Common myeloid progenitor, CD34-positive (primary cell): ENCODE data around the gene NAT8L.
A peak's percentile ranks its signal among the peaks of the same experiment; 100 is the strongest.
"Not testable (repeated sequence)": the region's sequence is repeated elsewhere in the genome, so short reads cannot be mapped to it uniquely, and the experiment has no call there.

ENCODE experiments used
- CTCF ChIA-PET: fragments of 350-600 bp; sonication (Branson Sonifier 250); formaldehyde crosslinking; loops from one replicate; lab custom pipeline; 2021; ENCODE audit warnings: antibody characterized with exemption; lab: Charles Lee
- POLR2A ChIA-PET: fragments of 350-600 bp; sonication (Branson Sonifier 250); formaldehyde crosslinking; loops from one replicate; lab custom pipeline; 2021; ENCODE audit warnings: antibody characterized with exemption; lab: Charles Lee
- DNase-seq, 3 donors: peaks; one replicate each; pipeline versions ENCODE4 v3.0.0 to v3.0.0-alpha.2; 2013
- H3K27ac ChIP-seq, 2 experiments: 1 replicate in 1 of 2; 2 replicates in 1 of 2; pipeline ENCODE4 v1.7.0; 2013; ENCODE audit warnings: inconsistent platforms in 2 of 2, low read length in 2 of 2, mild to moderate bottlenecking in 2 of 2, low read depth in 1 of 2, moderate library complexity in 1 of 2; ENCODE audit not compliant: severe bottlenecking in 2 of 2, insufficient read depth in 1 of 2, poor library complexity in 1 of 2
- H3K27me3 ChIP-seq, 5 experiments: replicated peaks in 2 of 5; 1 replicate in 3 of 5; 2 replicates in 2 of 5; pipeline versions ENCODE4 v1.6.1 to v1.7.0; 2013; ENCODE audit warnings: low read length in 4 of 5, mild to moderate bottlenecking in 2 of 5, moderate library complexity in 2 of 5, inconsistent platforms in 1 of 5; ENCODE audit not compliant: insufficient read depth in 5 of 5, control insufficient read depth in 4 of 5
- H3K36me3 ChIP-seq, 4 experiments: 1 replicate in 2 of 4; 2 replicates in 2 of 4; pipeline versions ENCODE4 v1.6.1 to v1.7.0; 2013; ENCODE audit warnings: low read length in 3 of 4, control low read depth in 1 of 4, mild to moderate bottlenecking in 1 of 4; ENCODE audit not compliant: control insufficient read depth in 4 of 4, insufficient read depth in 4 of 4
- H3K4me1 ChIP-seq, 4 experiments: 1 replicate in 3 of 4; 2 replicates in 1 of 4; pipeline versions ENCODE4 v1.6.1 to v1.7.1; 2013; ENCODE audit warnings: low read length in 3 of 4, mild to moderate bottlenecking in 3 of 4, control low read depth in 1 of 4, inconsistent platforms in 1 of 4, moderate library complexity in 1 of 4; ENCODE audit not compliant: control insufficient read depth in 4 of 4, insufficient read depth in 4 of 4; ENCODE audit errors: control extremely low read depth in 1 of 4
- H3K4me3 ChIP-seq, 7 experiments: 1 replicate in 4 of 7; 2 replicates in 3 of 7; pipeline versions ENCODE4 v1.5.1 to v1.7.0; 2013; ENCODE audit warnings: mild to moderate bottlenecking in 7 of 7, low read length in 6 of 7, moderate library complexity in 6 of 7, inconsistent platforms in 2 of 7, low read depth in 2 of 7, control low read depth in 1 of 7; ENCODE audit not compliant: insufficient read depth in 4 of 7, control insufficient read depth in 1 of 7; ENCODE audit errors: extremely low read depth in 1 of 7
- H3K9me3 ChIP-seq, 5 experiments: 1 replicate in 4 of 5; 2 replicates in 1 of 5; pipeline versions ENCODE4 v1.6.1 to v1.7.1; 2013; ENCODE audit warnings: low read length in 4 of 5, mild to moderate bottlenecking in 2 of 5, inconsistent platforms in 1 of 5, low read depth in 1 of 5, moderate library complexity in 1 of 5; ENCODE audit not compliant: control insufficient read depth in 4 of 5, insufficient read depth in 2 of 5; ENCODE audit errors: control extremely low read depth in 1 of 5
- WGBS: methylation state at CpG from one replicate; pipeline ENCODE4 v1.1.5; 2013; ENCODE audit not compliant: insufficient coverage; 5-methylcytosine and 5-hydroxymethylcytosine counted together

NAT8L gene

GRCh38 chr4:2025817-2026216 is 33.3 kb upstream of the NAT8L start:
- Histone ChIP-seq H3K4me1 (no peaks in the 10 kb centered on the region), H3K4me3 (no peak overlapping the region), H3K27me3 (peaks cover 2 to 38% (median 7%) of the 10 kb centered on the region in 5 experiments), H3K9me3 (peaks cover 1 to 11% (median 7%) of the 10 kb centered on the region in 5 experiments), H3K36me3 (no peaks in the 10 kb centered on the region), H3K27ac (no peak overlapping the region)
- POLR2A ChIA-PET: no interaction called here
- CTCF ChIA-PET: no interaction called here
- no peak for DNase-seq

GRCh38 chr4:2027120-2027519 is 32.0 kb upstream of the NAT8L start:
- H3K27ac ChIP-seq, CTCF ChIA-PET, H3K4me1 ChIP-seq, H3K4me3 ChIP-seq, H3K36me3 ChIP-seq, POLR2A ChIA-PET, DNase-seq: not testable (repeated sequence)
- Histone ChIP-seq H3K9me3 (peaks cover 1 to 11% (median 7%) of the 10 kb centered on the region in 5 experiments), H3K27me3 (peaks cover 0 to 29% (median 7%) of the 10 kb centered on the region in 5 experiments)
- WGBS: 88% methylated on average over 3 of the region's 4 CpGs

DNA sequence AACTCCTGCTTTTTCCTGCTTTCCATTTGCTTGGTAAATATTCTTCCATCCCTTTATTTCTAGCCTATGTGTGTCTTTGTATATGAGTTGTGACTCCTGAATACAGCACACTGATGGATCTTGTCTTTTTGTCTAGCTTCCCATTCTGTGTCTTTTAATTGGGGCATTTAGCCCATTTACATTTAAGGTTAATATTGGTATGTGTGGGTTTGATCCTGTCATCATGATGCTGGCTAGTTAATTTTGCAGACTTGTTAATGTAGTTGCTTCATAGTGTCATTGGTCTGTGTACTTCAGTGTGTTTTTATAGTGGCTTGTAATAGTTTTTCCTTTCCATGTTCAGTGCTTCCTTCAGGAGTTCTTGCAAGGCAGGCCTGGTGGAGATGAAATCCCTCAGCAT is 28.0 kb upstream of the NAT8L start:
- DNase-seq, H3K4me1 ChIP-seq, POLR2A ChIA-PET, H3K4me3 ChIP-seq, H3K36me3 ChIP-seq, H3K9me3 ChIP-seq, H3K27ac ChIP-seq: not testable (repeated sequence)
- peaks cover 0 to 29% (median 4%) of the 10 kb centered on the region in 5 experiments for H3K27me3 ChIP-seq
- CTCF ChIA-PET: interaction anchor here (0.6 kb wide), 1 partner anchor 181 kb away, joined by 3 read pairs; no protein-coding TSS in a partner anchor

DNA sequence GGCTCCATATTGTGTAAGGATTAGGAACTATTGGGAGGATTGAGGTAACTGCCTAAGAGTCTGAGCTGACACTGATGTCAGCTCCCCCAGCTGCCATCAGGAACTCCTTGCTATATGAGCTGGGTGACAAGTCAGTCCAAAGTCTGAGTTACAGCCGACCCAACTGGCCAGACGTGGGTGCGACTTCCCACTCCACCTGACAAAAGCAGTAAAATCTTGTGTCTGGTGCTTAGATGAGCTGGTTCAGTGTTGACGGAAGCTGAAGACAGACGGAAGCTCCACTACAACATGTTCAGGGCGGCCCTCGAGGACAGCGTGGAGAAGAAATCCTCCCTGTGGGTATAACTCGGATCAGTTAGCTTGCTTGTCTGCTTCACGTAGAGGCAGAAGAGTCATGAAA is 22.8 kb upstream of the NAT8L start:
- WGBS: 96% methylated on average over 10 of the region's 10 CpGs
- H3K4me1 ChIP-seq: peaks cover 0 to 9% (median 4%) of the 10 kb centered on the region in 4 experiments
- peaks cover 6 to 57% (median 11%) of the 10 kb centered on the region in 5 experiments for H3K27me3 ChIP-seq
- H3K4me3 ChIP-seq: no peak overlapping the region
- peaks cover 0 to 2% (median 0%) of the 10 kb centered on the region in 5 experiments for H3K9me3 ChIP-seq
- ChIA-PET POLR2A (no interaction called here), CTCF (interaction anchor here (0.6 kb wide), 1 partner anchor 189 kb away, joined by 3 read pairs; no protein-coding TSS in a partner anchor)
- H3K36me3 ChIP-seq: no peaks in the 10 kb centered on the region
- DNase-seq: no peak
- no peak overlapping the region for H3K27ac ChIP-seq

- DNase-seq: peak in 2 of 3 donors; percentile 56 to 62
- H3K9me3 ChIP-seq: peaks cover 0 to 2% (median 0%) of the 10 kb centered on the region in 5 experiments
- peaks cover 6 to 59% (median 11%) of the 10 kb centered on the region in 5 experiments for H3K27me3 ChIP-seq
- H3K27ac ChIP-seq: no peak overlapping the region
- CTCF ChIA-PET: no interaction called here
- POLR2A ChIA-PET: no interaction called here
- H3K4me1 ChIP-seq: peaks cover 0 to 15% (median 9%) of the 10 kb centered on the region in 4 experiments
- H3K4me3 ChIP-seq: no peak overlapping the region
- 61% methylated on average over 6 of the region's 7 CpGs for WGBS
- no peaks in the 10 kb centered on the region for H3K36me3 ChIP-seq
Measured at GRCh38 chr4:2036866-2037265, 22.3 kb upstream of the NAT8L start.

GRCh38 chr4:2040391-2041238 is 18.5 kb upstream of the NAT8L start:
- H3K9me3 ChIP-seq: peaks cover 0 to 2% (median 0%) of the 10 kb centered on the region in 5 experiments

More at GRCh38 chr4:2040391-2041238, 18.5 kb upstream of the NAT8L start:
- WGBS: 8% methylated on average over 52 of the region's 91 CpGs
- Histone ChIP-seq H3K4me1 (peaks cover 0 to 19% (median 10%) of the 10 kb centered on the region in 4 experiments), H3K4me3 (peak overlapping the region in 3 of 7 experiments; percentile 15 to 77 (median 71)), H3K27ac (no peak overlapping the region), H3K36me3 (peaks cover 0 to 3% (median 0%) of the 10 kb centered on the region in 4 experiments), H3K27me3 (peaks cover 11 to 67% (median 17%) of the 10 kb centered on the region in 5 experiments)
- ChIA-PET POLR2A (no interaction called here), CTCF (no interaction called here)
- peak in 1 of 3 donors; percentile 31 for DNase-seq
